Measurements from ENCODE around the gene ETS1.

ETS1 gene

DNA sequence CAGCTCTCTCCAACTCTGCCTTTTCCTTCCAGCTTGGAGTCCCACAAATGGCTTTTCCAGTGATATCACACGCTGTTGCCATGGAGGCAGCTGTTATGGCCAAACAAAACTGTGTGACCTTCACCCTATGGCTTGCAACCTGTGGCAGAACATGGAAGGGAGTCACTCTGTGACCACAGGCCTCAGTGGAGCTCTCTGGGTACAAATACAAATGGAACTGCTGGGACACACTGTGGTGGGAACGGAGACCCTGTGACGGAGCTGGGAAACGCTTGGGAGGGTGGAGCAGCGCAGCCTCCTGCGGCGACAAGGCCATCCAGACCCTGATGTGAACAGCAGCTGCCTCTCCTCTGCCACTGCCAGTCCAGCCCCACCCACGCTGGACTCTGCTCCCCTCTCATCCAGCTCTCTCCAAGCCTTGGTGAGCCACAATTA is 162.5 kb downstream of the ETS1 start:
- DNase-seq (ENCODE audit: low read depth), result no peak

- DNase-seq (ENCODE audit: low read depth), result no peak
These were observed 163.1 kb downstream of the ETS1 start for GRCh38 chr11:128424271-128424711.

- no peak for DNase-seq (ENCODE audit: low read depth)
These were observed 164.6 kb downstream of the ETS1 start for GRCh38 chr11:128422576-128423370.

GRCh38 chr11:128421577-128422330 is 165.6 kb downstream of the ETS1 start:
- peak; percentile 71 for DNase-seq (ENCODE audit: low read depth)

GRCh38 chr11:128420951-128421350 is 166.4 kb downstream of the ETS1 start:
- peak; percentile 91 for DNase-seq (ENCODE audit: low read depth)

DNA sequence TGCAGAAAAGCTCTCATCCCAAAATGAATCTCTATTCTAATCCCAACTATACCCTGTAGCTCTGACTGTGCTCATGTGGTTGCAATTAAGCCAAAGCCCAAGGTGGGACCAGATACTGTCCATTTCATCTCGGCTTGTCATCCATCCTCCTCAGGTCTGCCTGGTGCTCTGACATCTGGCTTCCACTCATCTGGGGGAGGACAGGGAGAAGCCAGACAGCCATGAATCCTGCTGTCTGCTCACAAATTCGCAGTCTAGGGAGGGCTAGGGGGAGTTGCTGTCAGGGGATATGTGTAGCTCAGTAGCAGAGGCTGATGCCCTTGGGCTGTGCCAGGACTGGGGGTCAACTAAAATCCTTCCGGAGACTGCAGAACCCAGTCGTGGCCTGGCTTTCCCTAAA is 167.1 kb downstream of the ETS1 start:
- no peak for DNase-seq (ENCODE audit: low read depth)

GRCh38 chr11:128419012-128419767 is 168.2 kb downstream of the ETS1 start:
- peak; percentile 50 for DNase-seq (ENCODE audit: low read depth)

GRCh38 chr11:128417607-128418324 is 169.6 kb downstream of the ETS1 start:
- DNase-seq (ENCODE audit: low read depth), result peak; percentile 95

DNA sequence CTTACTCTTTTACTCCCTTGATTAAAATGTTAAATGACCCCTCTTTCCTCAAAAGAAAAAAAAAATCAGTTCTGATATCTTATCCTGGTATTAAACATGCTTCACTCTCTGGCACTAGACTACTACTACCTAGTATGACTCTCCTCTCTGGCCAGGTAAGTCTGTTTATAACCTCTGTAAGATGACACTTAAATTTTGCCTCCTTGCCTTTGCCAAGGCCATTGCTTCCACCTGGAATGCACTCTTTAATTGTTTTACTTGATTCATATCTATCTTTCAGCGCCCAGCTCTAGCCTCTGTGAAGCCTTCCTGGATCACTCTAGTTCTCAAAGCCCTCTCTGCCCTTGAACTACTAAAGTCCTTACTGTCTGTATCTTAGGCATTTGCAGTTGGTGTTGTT is 170.4 kb downstream of the ETS1 start:
- DNase-seq (ENCODE audit: low read depth), result no peak

- no peak for DNase-seq (ENCODE audit: low read depth)
These were observed 171.8 kb downstream of the ETS1 start for GRCh38 chr11:128415539-128415938.

DNA sequence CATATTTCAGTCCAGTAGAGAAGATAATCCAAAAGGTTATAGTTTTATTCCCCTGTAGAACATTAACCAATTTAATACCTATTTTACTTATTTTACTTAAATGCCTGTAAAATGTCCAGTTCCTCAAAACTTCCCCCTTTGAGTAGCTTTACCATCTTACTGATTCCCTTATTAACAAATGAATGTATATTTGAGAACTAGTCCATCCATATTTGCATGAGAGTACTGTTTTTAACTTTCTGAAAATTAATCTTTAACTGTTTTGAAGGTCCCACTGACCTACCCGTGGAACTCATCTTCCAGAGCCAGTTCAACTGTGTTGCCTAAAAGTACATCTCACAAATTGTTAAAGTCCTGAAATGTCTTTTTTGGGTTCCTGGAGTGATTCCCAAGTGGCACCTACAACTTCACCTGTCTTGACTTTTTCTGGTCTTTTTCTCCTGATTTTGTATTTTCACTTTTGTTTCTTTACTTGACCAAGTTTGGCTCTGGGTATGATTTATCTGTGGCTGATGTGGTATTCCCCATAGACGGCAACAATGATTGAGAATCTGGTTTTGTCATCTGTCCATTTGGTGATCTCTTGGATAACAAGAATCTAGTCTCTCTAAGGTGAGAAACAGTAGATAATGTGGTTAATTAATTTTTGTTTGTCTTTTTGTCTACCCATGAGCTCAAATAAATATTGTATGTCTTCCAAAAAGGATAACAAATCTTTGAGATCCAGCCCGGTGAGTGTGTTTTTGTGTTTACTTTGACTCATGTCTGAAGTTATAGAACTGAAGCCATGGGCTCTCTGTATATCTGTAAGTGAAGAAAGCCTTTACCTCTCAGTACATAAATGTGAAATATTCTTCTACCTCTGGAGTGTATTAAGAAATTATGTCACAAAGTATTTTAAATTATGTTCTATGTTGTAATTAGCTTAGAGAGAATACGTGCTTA is 174.2 kb downstream of the ETS1 start:
- DNase-seq (ENCODE audit: low read depth), result no peak

- DNase-seq (ENCODE audit: low read depth), result no peak
These were observed 175.5 kb downstream of the ETS1 start for GRCh38 chr11:128411812-128412211.

GRCh38 chr11:128411150-128411549 is 176.2 kb downstream of the ETS1 start:
- no peak for DNase-seq (ENCODE audit: low read depth)

DNA sequence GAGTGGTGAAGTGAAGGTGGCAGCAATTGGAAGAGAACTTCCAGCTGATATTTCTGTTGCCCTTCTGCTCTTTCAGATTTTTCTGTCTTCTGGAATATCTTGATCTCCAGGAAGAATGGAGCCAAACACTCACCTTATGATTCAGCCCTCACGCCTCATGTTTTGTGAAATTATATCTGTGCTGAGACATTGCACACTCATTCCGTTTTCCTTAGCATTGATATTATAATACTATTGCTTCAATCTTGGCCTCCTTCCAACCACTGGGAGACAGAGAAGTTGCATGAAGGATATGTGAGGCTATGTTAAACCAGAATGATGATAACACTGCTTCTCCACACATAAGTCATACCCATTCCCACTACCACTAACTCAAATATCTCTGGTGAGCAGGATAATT is 177.9 kb downstream of the ETS1 start:
- peak; percentile 71 for DNase-seq (ENCODE audit: low read depth)
